Duodenal mucosa (tissue), 2 donors: ENCODE results near the gene UMOD.

Experiments
- H3K27ac ChIP-seq: one replicate; pipeline ENCODE4 v1.7.0; 2013; ENCODE audit warnings: low read depth, low read length
- H3K27me3 ChIP-seq, 2 donors: one replicate each; pipeline ENCODE4 v1.7.0; 2013; ENCODE audit warnings: low read length in 2 of 2, control low read depth in 1 of 2; ENCODE audit not compliant: insufficient read depth in 2 of 2, control insufficient read depth in 1 of 2
- H3K36me3 ChIP-seq, 2 donors: one replicate each; pipeline ENCODE4 v1.7.0; 2013; ENCODE audit warnings: low read length in 2 of 2, control low read depth in 1 of 2; ENCODE audit not compliant: insufficient read depth in 2 of 2, control insufficient read depth in 1 of 2
- H3K4me1 ChIP-seq, 2 donors: one replicate each; pipeline ENCODE4 v1.7.0; 2013; ENCODE audit warnings: low read length in 2 of 2, control low read depth in 1 of 2; ENCODE audit not compliant: insufficient read depth in 2 of 2, control insufficient read depth in 1 of 2
- H3K4me3 ChIP-seq, 2 donors: one replicate each; pipeline ENCODE4 v1.7.0; 2013; ENCODE audit warnings: low read length in 2 of 2, low read depth in 1 of 2
- H3K9ac ChIP-seq, 2 donors: one replicate each; pipeline ENCODE4 v1.7.0; 2013; ENCODE audit warnings: low read length in 2 of 2, low read depth in 1 of 2
- H3K9me3 ChIP-seq, 2 donors: one replicate each; pipeline ENCODE4 v1.7.0; 2013; ENCODE audit warnings: low read length in 2 of 2, control low read depth in 1 of 2; ENCODE audit not compliant: control insufficient read depth in 1 of 2

UMOD gene

GRCh38 chr16:20336955-20337354 is 15.6 kb downstream of the UMOD start:
- no peaks in the 10 kb centered on the region for H3K9me3 ChIP-seq
- H3K4me1 ChIP-seq: no peaks in the 10 kb centered on the region
- H3K27ac ChIP-seq: no peak overlapping the region
- H3K9ac ChIP-seq: no peak overlapping the region
- no peaks in the 10 kb centered on the region for H3K27me3 ChIP-seq
- no peak overlapping the region for H3K4me3 ChIP-seq
- H3K36me3 ChIP-seq: no peaks in the 10 kb centered on the region

- Histone ChIP-seq H3K27me3 (no peaks in the 10 kb centered on the region), H3K9ac (no peak overlapping the region), H3K4me3 (no peak overlapping the region), H3K36me3 (no peaks in the 10 kb centered on the region), H3K27ac (no peak overlapping the region), H3K4me1 (no peaks in the 10 kb centered on the region), H3K9me3 (no peaks in the 10 kb centered on the region)
These were observed 18.1 kb downstream of the UMOD start for GRCh38 chr16:20334396-20334795.

GRCh38 chr16:20333120-20333519 is 19.4 kb downstream of the UMOD start:
- no peaks in the 10 kb centered on the region for H3K36me3 ChIP-seq
- no peaks in the 10 kb centered on the region for H3K4me1 ChIP-seq
- no peak overlapping the region for H3K4me3 ChIP-seq
- no peak overlapping the region for H3K27ac ChIP-seq
- H3K9ac ChIP-seq: no peak overlapping the region
- H3K9me3 ChIP-seq: no peaks in the 10 kb centered on the region
- no peaks in the 10 kb centered on the region for H3K27me3 ChIP-seq

- no peak overlapping the region for H3K27ac ChIP-seq
- H3K9me3 ChIP-seq: no peaks in the 10 kb centered on the region
- no peaks in the 10 kb centered on the region for H3K27me3 ChIP-seq
- H3K4me3 ChIP-seq: no peak overlapping the region
- H3K4me1 ChIP-seq: no peaks in the 10 kb centered on the region
- no peak overlapping the region for H3K9ac ChIP-seq
- H3K36me3 ChIP-seq: no peaks in the 10 kb centered on the region
These were observed 20.1 kb downstream of the UMOD start for GRCh38 chr16:20332411-20332810.

- H3K36me3 ChIP-seq: no peaks in the 10 kb centered on the region
- H3K27ac ChIP-seq: no peak overlapping the region
- no peak overlapping the region for H3K4me3 ChIP-seq
- H3K9me3 ChIP-seq: no peaks in the 10 kb centered on the region
- no peaks in the 10 kb centered on the region for H3K27me3 ChIP-seq
- H3K4me1 ChIP-seq: peaks cover 5% of the 10 kb centered on the region in 2 donors
- no peak overlapping the region for H3K9ac ChIP-seq
These were observed 20.9 kb downstream of the UMOD start for GRCh38 chr16:20331635-20332034.

GRCh38 chr16:20329392-20330138 is 22.9 kb downstream of the UMOD start:
- Histone ChIP-seq H3K4me1 (peaks cover 11 to 13% of the 10 kb centered on the region in 2 donors), H3K4me3 (no peak overlapping the region), H3K9ac (no peak overlapping the region), H3K27ac (no peak overlapping the region), H3K9me3 (no peaks in the 10 kb centered on the region), H3K27me3 (no peaks in the 10 kb centered on the region), H3K36me3 (no peaks in the 10 kb centered on the region)

GRCh38 chr16:20327444-20328041 is 25.0 kb downstream of the UMOD start, which contains the start of gene GP2:
Gene GP2, minus strand, starts transcription at chr16:20327513. Its CDS starts 1,082 bp downstream, at chr16:20326431.
- Histone ChIP-seq H3K4me3 (peak within 1 kb of the TSS in 1 of 2 donors; percentile 29), H3K27me3 (no peaks in the 10 kb centered on the region), H3K4me1 (peaks cover 11 to 13% of the 10 kb centered on the region in 2 donors), H3K27ac (no peak within 1 kb of the TSS), H3K9me3 (no peaks in the 10 kb centered on the region), H3K36me3 (no peaks in the 10 kb centered on the region), H3K9ac (no peak within 1 kb of the TSS)

- no peaks in the 10 kb centered on the region for H3K9me3 ChIP-seq
- no peak overlapping the region for H3K9ac ChIP-seq
- peaks cover 11 to 13% of the 10 kb centered on the region in 2 donors for H3K4me1 ChIP-seq
- H3K36me3 ChIP-seq: no peaks in the 10 kb centered on the region
- H3K27ac ChIP-seq: no peak overlapping the region
- H3K27me3 ChIP-seq: no peaks in the 10 kb centered on the region
- H3K4me3 ChIP-seq: peak overlapping the region; percentile 29
These were observed 26.2 kb downstream of the UMOD start for GRCh38 chr16:20326321-20326720.

GRCh38 chr16:20325005-20325404 is 27.5 kb downstream of the UMOD start:
- H3K27ac ChIP-seq: no peak overlapping the region
- no peaks in the 10 kb centered on the region for H3K27me3 ChIP-seq
- H3K9me3 ChIP-seq: no peaks in the 10 kb centered on the region
- H3K4me3 ChIP-seq: peak overlapping the region in 1 of 2 donors; percentile 20
- H3K36me3 ChIP-seq: no peaks in the 10 kb centered on the region
- H3K9ac ChIP-seq: no peak overlapping the region
- H3K4me1 ChIP-seq: peaks cover 11 to 13% of the 10 kb centered on the region in 2 donors

- peaks cover 11 to 13% of the 10 kb centered on the region in 2 donors for H3K4me1 ChIP-seq
- no peaks in the 10 kb centered on the region for H3K36me3 ChIP-seq
- H3K9ac ChIP-seq: no peak overlapping the region
- no peaks in the 10 kb centered on the region for H3K27me3 ChIP-seq
- no peak overlapping the region for H3K27ac ChIP-seq
- H3K9me3 ChIP-seq: no peaks in the 10 kb centered on the region
- H3K4me3 ChIP-seq: no peak overlapping the region
These were observed 28.9 kb downstream of the UMOD start for GRCh38 chr16:20323591-20324117.
